Measurements from ENCODE around the gene JADE1. TPM values are rescaled to one million over a fixed set of nuclear protein-coding genes. Genes with fewer than 3 reads are reported as not detected.

The JADE1 gene
- total RNA-seq, 3 donors from 2014 or later = 51.2 to 86.7 (median 62.6) TPM

DNA sequence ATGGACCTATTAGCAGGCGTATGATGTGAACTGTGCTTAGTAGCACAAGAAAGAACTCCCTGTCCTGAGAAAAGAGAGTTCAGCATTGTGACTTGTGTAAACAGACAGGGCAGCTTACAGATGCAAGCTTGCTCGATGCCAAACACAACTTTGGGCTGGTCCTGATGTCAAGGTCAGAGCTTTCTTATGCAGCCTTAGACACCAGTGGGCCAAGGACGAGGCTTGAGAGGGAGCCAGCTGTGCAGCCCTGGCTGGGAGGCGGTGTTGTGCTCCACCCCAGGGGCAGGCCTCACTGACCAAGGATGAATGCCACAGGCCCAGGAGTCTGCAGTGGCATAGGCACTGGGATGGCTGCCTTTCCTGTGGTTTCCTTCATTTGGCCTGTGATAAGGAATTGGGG is 35.4 kb downstream of the JADE1 start:
- intact Hi-C loops (cut with DNase I; ENCODE audit: low total_unique reads) = no loop called here
- Histone ChIP-seq H3K36me3 (peaks cover 11% of the 10 kb centered on the region), H3K4me1 (no peaks in the 10 kb centered on the region), H3K4me3 (no peak overlapping the region), H3K27ac (no peak overlapping the region), H3K9me3 (no peaks in the 10 kb centered on the region), H3K27me3 (no peaks in the 10 kb centered on the region)
- DNase-seq (ENCODE audit: low spot score in 2 of 2) = no peak
- no peak for TF ChIP-seq POLR2AphosphoS5 (IDR thresholded peaks at IDR 0.05)
- TF ChIP-seq, protein P1, sequence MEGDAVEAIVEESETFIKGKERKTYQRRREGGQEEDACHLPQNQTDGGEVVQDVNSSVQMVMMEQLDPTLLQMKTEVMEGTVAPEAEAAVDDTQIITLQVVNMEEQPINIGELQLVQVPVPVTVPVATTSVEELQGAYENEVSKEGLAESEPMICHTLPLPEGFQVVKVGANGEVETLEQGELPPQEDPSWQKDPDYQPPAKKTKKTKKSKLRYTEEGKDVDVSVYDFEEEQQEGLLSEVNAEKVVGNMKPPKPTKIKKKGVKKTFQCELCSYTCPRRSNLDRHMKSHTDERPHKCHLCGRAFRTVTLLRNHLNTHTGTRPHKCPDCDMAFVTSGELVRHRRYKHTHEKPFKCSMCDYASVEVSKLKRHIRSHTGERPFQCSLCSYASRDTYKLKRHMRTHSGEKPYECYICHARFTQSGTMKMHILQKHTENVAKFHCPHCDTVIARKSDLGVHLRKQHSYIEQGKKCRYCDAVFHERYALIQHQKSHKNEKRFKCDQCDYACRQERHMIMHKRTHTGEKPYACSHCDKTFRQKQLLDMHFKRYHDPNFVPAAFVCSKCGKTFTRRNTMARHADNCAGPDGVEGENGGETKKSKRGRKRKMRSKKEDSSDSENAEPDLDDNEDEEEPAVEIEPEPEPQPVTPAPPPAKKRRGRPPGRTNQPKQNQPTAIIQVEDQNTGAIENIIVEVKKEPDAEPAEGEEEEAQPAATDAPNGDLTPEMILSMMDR (IDR thresholded peaks at IDR 0.05) = no peak
- no peak for TF ChIP-seq POLR2A (IDR thresholded peaks at IDR 0.05)

DNA sequence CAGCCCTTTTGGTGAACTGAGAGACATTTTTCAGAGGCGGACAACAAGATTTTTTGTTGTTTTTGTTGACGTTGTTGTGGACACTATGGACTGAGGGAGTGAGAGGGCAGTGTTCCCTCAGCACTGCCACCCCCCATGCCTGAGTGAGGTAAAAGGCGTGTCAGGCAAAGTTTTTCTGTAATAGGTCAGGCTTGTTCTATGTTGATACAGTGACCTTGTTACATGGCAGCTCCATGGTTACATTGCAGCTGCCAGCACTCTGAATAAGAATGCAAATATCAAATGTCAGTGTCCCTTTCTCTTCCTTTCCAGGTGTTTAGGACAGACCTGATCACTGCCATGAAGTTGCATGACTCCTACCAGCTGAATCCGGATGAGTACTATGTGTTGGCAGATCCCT is 36.6 kb downstream of the JADE1 start:
- H3K9me3 ChIP-seq = no peaks in the 10 kb centered on the region
- H3K4me1 ChIP-seq = no peaks in the 10 kb centered on the region
- no peak for DNase-seq (ENCODE audit: low spot score in 2 of 2)
- peaks cover 11% of the 10 kb centered on the region for H3K36me3 ChIP-seq
- H3K27ac ChIP-seq = no peak overlapping the region
- intact Hi-C loops (cut with DNase I; ENCODE audit: low total_unique reads) = no loop called here
- TF ChIP-seq POLR2AphosphoS5 (IDR thresholded peaks at IDR 0.05) (no peak), POLR2A (IDR thresholded peaks at IDR 0.05) (no peak)
- TF ChIP-seq, protein P1 (IDR thresholded peaks at IDR 0.05) = no peak
- no peak overlapping the region for H3K4me3 ChIP-seq
- no peaks in the 10 kb centered on the region for H3K27me3 ChIP-seq

DNA sequence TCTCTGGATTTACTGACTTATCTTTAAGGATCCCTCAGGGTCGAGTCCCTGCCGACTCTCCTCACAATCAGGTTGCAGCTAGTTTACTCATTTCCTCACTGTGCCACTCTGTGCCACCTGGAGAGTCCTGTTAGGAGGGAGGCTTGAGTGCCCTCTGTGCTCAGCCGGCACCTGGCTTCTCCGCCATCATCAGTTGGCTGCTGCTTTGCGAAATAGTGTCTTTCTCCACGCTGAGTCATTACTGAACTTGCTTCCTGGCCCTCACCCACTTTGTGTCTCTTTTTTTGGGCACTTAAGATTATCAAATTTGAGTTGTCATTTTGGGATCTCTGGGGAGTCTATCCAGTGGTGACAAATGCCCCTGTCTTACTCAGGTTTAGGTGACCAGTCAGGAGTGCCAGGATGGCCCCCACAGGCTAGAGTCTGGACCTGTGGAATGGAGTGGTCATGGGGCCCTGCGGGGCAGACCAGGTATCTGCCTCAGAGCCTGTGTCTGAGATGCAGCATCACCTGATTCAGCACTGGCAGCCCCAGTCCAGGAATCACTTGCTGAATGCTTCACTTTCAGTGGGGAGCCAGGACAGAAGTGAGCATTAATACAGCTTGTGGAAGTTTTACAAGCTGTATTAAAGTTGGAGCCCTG is 37.7 kb downstream of the JADE1 start:
- Histone ChIP-seq H3K36me3 (peaks cover 11% of the 10 kb centered on the region), H3K4me1 (no peaks in the 10 kb centered on the region), H3K27me3 (no peaks in the 10 kb centered on the region), H3K4me3 (no peak overlapping the region), H3K9me3 (no peaks in the 10 kb centered on the region), H3K27ac (no peak overlapping the region)
- intact Hi-C loops (cut with DNase I; ENCODE audit: low total_unique reads) = no loop called here
- TF ChIP-seq POLR2AphosphoS5 (IDR thresholded peaks at IDR 0.05) = no peak
- TF ChIP-seq POLR2A (IDR thresholded peaks at IDR 0.05) = no peak
- TF ChIP-seq, protein P1 (IDR thresholded peaks at IDR 0.05) = no peak
- DNase-seq (ENCODE audit: low spot score in 2 of 2) = no peak

DNA sequence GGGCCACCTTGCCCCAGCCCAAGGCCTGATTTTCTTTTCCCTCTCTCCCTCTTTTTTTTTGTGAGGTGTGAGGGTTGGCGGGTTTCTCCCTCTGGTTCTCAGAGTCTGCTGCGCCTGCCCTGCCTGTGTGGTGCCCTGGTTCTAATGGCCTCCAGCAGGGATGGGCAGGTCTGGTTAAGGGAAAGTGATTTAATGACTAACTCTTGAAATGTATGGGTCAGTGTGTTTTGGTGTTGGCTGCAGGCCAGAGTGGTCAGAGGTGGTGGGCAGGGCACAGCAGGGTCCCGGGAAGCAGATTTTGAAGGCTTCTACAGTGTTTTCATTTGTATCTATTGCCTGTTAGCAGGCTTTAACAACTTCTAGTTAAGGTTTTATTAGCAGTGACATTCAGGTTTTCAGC is 39.0 kb downstream of the JADE1 start:
- H3K27me3 ChIP-seq = no peaks in the 10 kb centered on the region
- no peaks in the 10 kb centered on the region for H3K9me3 ChIP-seq
- intact Hi-C loops (cut with DNase I; ENCODE audit: low total_unique reads) = no loop called here
- H3K4me1 ChIP-seq = no peaks in the 10 kb centered on the region
- DNase-seq (ENCODE audit: low spot score in 2 of 2) = no peak
- no peak for TF ChIP-seq POLR2A (IDR thresholded peaks at IDR 0.05)
- TF ChIP-seq POLR2AphosphoS5 (IDR thresholded peaks at IDR 0.05) = no peak
- TF ChIP-seq, protein P1 (IDR thresholded peaks at IDR 0.05) = no peak
- no peak overlapping the region for H3K27ac ChIP-seq
- no peak overlapping the region for H3K4me3 ChIP-seq
- H3K36me3 ChIP-seq = peaks cover 11% of the 10 kb centered on the region

DNA sequence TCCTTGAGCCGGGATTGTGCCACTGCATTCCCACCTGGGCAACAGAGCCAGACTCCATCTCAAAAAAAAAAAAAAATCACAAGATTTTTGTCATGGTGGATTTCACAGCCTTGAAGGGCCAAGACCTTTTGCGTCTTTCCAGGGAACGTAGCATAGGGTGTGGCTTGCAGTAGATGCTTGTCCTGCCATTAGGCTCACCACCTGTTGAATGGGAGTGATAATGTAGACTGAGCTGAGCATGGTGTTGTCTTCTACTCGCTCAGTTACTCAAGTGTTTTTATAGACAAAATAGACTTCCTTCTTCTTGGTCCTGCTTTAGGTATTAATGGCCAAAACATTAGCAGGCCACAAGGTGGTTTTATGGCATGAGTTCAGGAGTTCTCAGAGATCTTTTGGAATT is 40.8 kb downstream of the JADE1 start:
- DNase-seq (ENCODE audit: low spot score in 2 of 2) = no peak
- H3K27ac ChIP-seq = no peak overlapping the region
- intact Hi-C loops (cut with DNase I; ENCODE audit: low total_unique reads) = no loop called here

More for the DNA sequence above, 40.8 kb downstream of the JADE1 start:
- H3K9me3 ChIP-seq = no peaks in the 10 kb centered on the region
- TF ChIP-seq POLR2A (IDR thresholded peaks at IDR 0.05) (no peak), POLR2AphosphoS5 (IDR thresholded peaks at IDR 0.05) (no peak)
- TF ChIP-seq, protein P1 (IDR thresholded peaks at IDR 0.05) = no peak
- H3K27me3 ChIP-seq = no peaks in the 10 kb centered on the region
- H3K4me3 ChIP-seq = no peak overlapping the region
- H3K36me3 ChIP-seq = peaks cover 11% of the 10 kb centered on the region
- H3K4me1 ChIP-seq = no peaks in the 10 kb centered on the region
